Gastrocnemius medialis (tissue), 4 donors: ENCODE measurements around the gene GNB4. TPM values are rescaled to one million over a fixed set of nuclear protein-coding genes. Genes with fewer than 3 reads are reported as not detected.

ENCODE experiments used
- ATAC-seq, 2 donors: fragments of 150-250 bp; one replicate each; pipeline ENCODE4 v1.9.1; 2016
- DNase-seq, 2 donors: peaks; one replicate each; pipeline ENCODE4 v3.0.0-alpha.2; 2019
- H3K27ac ChIP-seq, 4 donors: fragments of 200-600 bp; sonication (generic); 1 replicate in 1 of 4; 2 replicates in 3 of 4; pipeline ENCODE4 v1.5.1; 2016 to 2018; ENCODE audit warnings: mild to moderate bottlenecking in 2 of 4, moderate library complexity in 1 of 4
- H3K27me3 ChIP-seq, 3 donors: fragments of 200-600 bp; sonication (generic) in 2 of 3; 1 replicate in 1 of 3; 2 replicates in 2 of 3; pipeline versions ENCODE4 v1.5.1 to v1.6.0; 2016 to 2019; ENCODE audit warnings: mild to moderate bottlenecking in 1 of 3, moderate library complexity in 1 of 3
- H3K36me3 ChIP-seq, 2 donors: fragments of 200-600 bp; sonication (generic) in 1 of 2; one replicate each; pipeline ENCODE4 v1.5.1; 2017 to 2018
- H3K4me1 ChIP-seq, 2 donors: fragments of 200-600 bp; sonication (generic) in 1 of 2; one replicate each; pipeline ENCODE4 v1.5.1; 2016 to 2017; ENCODE audit warnings: mild to moderate bottlenecking in 2 of 2
- H3K4me3 ChIP-seq, 4 donors: fragments of 200-600 bp; sonication (generic) in 3 of 4; 1 replicate in 1 of 4; 2 replicates in 3 of 4; pipeline ENCODE4 v1.5.1; 2016 to 2019; ENCODE audit warnings: mild to moderate bottlenecking in 2 of 4
- H3K9me3 ChIP-seq, 3 donors: fragments of 200-600 bp; sonication (generic) in 2 of 3; 1 replicate in 1 of 3; 2 replicates in 2 of 3; pipeline ENCODE4 v1.5.1; 2016 to 2019
- CTCF ChIP-seq, 5 experiments: fragments of 450-650 bp in 3 of 5; fragments of 200-600 bp in 2 of 5; sonication (generic) in 2 of 5; IDR thresholded peaks in 4 of 5; conservative IDR thresholded peaks in 1 of 5; 1 replicate in 4 of 5; 2 replicates in 1 of 5; pipeline ENCODE4 v1.5.1; 2016 to 2019; ENCODE audit warnings: antibody characterized with exemption in 5 of 5, mild to moderate bottlenecking in 3 of 5, moderate library complexity in 3 of 5
- POLR2A ChIP-seq, 2 donors: fragments of 450-650 bp; IDR thresholded peaks; one replicate each; pipeline ENCODE4 v1.6.1; 2017; ENCODE audit warnings: antibody characterized with exemption in 2 of 2, mild to moderate bottlenecking in 2 of 2, moderate library complexity in 2 of 2
- in situ Hi-C, 4 donors: fragments of 200-750 bp; cut with MboI; loops; one replicate each; pipeline versions ENCODE4 v1.15.0 to v1.8.0; 2017; ENCODE audit warnings: low sequenced_read_pairs in 4 of 4
- intact Hi-C: fragments of 100-400 bp; cut with DNase I; formaldehyde crosslinking; loops from one replicate; pipeline ENCODE4 v1.15.1; 2023; ENCODE audit warnings: low total_unique reads
- total RNA-seq, 4 donors: library from RNA; depleted of rRNA; stranded (reverse); fragments of >200 nt; gene quantifications; one replicate each; pipeline versions ENCODE4 v1.1.0 to v1.2.3, GENCODE V29; 2016

GNB4 gene
- total RNA-seq, 4 donors from 2014 or later, result 3.4 to 4.9 (median 3.7) TPM

DNA sequence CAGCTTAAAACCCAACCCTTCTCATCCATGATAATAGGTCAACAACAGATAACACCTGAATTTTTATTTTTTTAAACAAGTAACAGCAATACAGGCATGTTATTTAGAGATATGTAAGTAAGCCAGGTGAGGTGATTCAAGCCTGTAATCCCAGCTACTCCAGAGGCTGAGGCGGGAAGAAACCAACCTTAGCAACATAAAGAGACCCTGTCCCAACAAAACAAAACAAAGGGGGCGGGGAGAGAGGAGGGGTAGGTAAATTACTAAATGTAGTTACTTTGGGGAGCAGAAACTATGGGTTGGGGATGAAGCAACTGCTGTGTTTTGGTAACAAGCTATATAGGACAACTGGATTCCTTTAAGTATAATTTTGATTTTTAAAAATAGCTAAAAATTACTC is 47.0 kb downstream of the GNB4 start:
- Histone ChIP-seq H3K4me3 (no peak overlapping the region), H3K9me3 (no peaks in the 10 kb centered on the region), H3K27ac (no peak overlapping the region), H3K36me3 (peaks cover 0 to 4% of the 10 kb centered on the region in 2 donors), H3K4me1 (no peaks in the 10 kb centered on the region), H3K27me3 (no peaks in the 10 kb centered on the region)
- intact Hi-C loops, result no loop called here
- no peak for TF ChIP-seq POLR2A (IDR thresholded peaks at IDR 0.05)
- no peak for TF ChIP-seq CTCF (IDR thresholded peaks at IDR 0.05 in 4 of 5, conservative IDR thresholded peaks at IDR 0.05 in 1 of 5)
- no peak for ATAC-seq
- DNase-seq, result no peak
- in situ Hi-C loops, result no loop called here

DNA sequence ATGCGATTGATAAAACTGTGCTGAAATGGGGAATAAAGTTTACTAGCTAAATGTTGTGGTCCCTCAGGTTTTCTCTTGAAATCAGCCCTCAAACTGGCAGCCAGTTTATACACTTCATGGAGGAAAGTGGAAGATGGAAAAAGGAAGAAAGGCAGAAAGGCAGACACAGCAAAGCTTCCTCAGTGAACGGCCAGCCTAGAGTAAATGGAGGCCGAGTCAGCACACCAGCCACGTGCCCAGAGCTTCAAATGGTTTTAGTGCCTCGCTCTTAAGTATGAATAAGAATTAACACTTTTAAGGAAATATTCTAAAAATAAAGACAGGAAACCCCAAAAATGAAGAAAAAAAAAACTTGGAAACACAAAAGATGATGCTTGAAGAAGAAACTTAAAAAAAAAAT is 48.3 kb downstream of the GNB4 start:
- in situ Hi-C loops (no loop called here), intact Hi-C loops (no loop called here)
- Histone ChIP-seq H3K4me3 (no peak overlapping the region), H3K27ac (no peak overlapping the region), H3K4me1 (no peaks in the 10 kb centered on the region), H3K27me3 (no peaks in the 10 kb centered on the region), H3K9me3 (no peaks in the 10 kb centered on the region), H3K36me3 (peaks cover 0 to 4% of the 10 kb centered on the region in 2 donors)
- DNase-seq, result no peak
- TF ChIP-seq POLR2A (IDR thresholded peaks at IDR 0.05) (no peak), CTCF (IDR thresholded peaks at IDR 0.05 in 4 of 5, conservative IDR thresholded peaks at IDR 0.05 in 1 of 5) (no peak)
- no peak for ATAC-seq

DNA sequence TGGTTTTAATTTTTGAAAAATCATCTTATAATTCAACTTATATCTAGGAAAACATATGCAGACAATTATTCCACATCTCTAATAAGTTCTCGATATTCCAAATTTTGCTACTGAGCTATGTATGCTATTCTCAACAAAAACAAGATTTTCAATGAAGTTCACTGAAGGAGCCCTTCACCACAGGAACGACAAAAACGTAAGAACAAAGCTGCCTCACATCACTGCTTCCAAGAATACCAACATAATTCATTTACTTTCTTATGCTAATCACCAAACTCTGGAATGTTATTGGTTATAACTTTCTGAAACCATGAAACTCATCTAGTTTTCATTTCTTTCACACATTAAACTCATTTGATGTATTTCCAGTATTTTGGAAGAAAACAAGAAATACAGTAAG is 49.7 kb downstream of the GNB4 start:
- intact Hi-C loops, result no loop called here
- Histone ChIP-seq H3K27me3 (no peaks in the 10 kb centered on the region), H3K4me3 (no peak overlapping the region), H3K27ac (no peak overlapping the region), H3K36me3 (no peaks in the 10 kb centered on the region), H3K4me1 (no peaks in the 10 kb centered on the region), H3K9me3 (no peaks in the 10 kb centered on the region)
- ATAC-seq, result no peak
- DNase-seq, result no peak
- no peak for TF ChIP-seq POLR2A (IDR thresholded peaks at IDR 0.05)
- TF ChIP-seq CTCF (IDR thresholded peaks at IDR 0.05 in 4 of 5, conservative IDR thresholded peaks at IDR 0.05 in 1 of 5), result no peak
- in situ Hi-C loops, result no loop called here

DNA sequence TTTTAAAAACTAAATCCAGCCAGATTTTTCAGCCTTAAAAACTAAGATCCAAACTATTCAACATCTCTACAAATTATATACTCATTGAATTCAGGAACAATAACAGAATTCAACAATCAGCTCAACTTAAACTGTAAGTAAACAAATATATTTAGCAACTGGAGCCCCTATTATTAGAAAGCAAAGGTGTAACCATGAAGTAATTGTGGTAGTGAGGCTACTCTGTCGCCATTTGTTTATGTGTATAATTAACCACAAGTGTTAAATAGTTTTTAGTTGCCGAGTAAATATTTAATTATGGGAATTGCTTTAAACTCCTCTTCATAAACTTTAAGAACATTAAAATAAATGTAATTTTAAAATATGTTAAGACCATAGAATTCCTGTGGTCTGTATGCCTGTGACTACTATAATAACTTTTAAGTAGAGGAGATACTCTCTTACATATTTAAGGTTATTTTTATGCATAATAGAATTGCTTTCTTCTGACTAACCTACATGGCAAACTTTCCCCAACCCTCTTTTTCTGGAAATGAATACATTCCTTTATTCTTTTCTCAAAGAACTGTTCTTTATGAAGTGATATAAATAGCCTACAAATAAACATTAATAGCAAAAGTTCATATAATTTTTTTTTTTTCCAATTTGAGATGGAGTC is 52.6 kb downstream of the GNB4 start:
- Histone ChIP-seq H3K4me1 (no peaks in the 10 kb centered on the region), H3K36me3 (peaks cover 0 to 12% of the 10 kb centered on the region in 2 donors), H3K27ac (no peak overlapping the region), H3K4me3 (no peak overlapping the region), H3K9me3 (no peaks in the 10 kb centered on the region), H3K27me3 (no peaks in the 10 kb centered on the region)
- TF ChIP-seq POLR2A (IDR thresholded peaks at IDR 0.05) (no peak), CTCF (IDR thresholded peaks at IDR 0.05 in 4 of 5, conservative IDR thresholded peaks at IDR 0.05 in 1 of 5) (no peak)
- intact Hi-C loops, result no loop called here
- DNase-seq, result no peak
- no peak for ATAC-seq
- in situ Hi-C loops, result no loop called here

GRCh38 chr3:179391906-179392305 is 59.4 kb downstream of the GNB4 start:
- DNase-seq (no peak), ATAC-seq (no peak)
- Histone ChIP-seq H3K27ac (no peak overlapping the region), H3K9me3 (no peaks in the 10 kb centered on the region), H3K4me3 (no peak overlapping the region), H3K4me1 (no peaks in the 10 kb centered on the region), H3K27me3 (no peaks in the 10 kb centered on the region), H3K36me3 (peaks cover 0 to 76% of the 10 kb centered on the region in 2 donors)
- intact Hi-C loops, result no loop called here
- in situ Hi-C loops, result no loop called here
- no peak for TF ChIP-seq POLR2A (IDR thresholded peaks at IDR 0.05)
- no peak for TF ChIP-seq CTCF (IDR thresholded peaks at IDR 0.05 in 4 of 5, conservative IDR thresholded peaks at IDR 0.05 in 1 of 5)
